Parathyroid adenoma (tissue), 2 donors: ENCODE measurements around the gene BIRC2.
A peak's percentile ranks its signal among the peaks of the same experiment; 100 is the strongest.
"Not testable (repeated sequence)": the region's sequence is repeated elsewhere in the genome, so short reads cannot be mapped to it uniquely, and the experiment has no call there.

ENCODE experiments used
- H2AFZ ChIP-seq: fragments of 300-600 bp; sonication (generic); one replicate; pipeline ENCODE4 v1.7.0; 2017; ENCODE audit warnings: antibody characterized with exemption, mild to moderate bottlenecking
- H3K27ac ChIP-seq: fragments of 300-600 bp; sonication (generic); one replicate; pipeline ENCODE4 v1.7.0; 2017
- H3K27me3 ChIP-seq: fragments of 300-600 bp; sonication (generic); one replicate; pipeline ENCODE4 v1.7.0; 2017; ENCODE audit warnings: low read length; ENCODE audit not compliant: control insufficient read depth, insufficient read depth
- H3K36me3 ChIP-seq: fragments of 300-600 bp; sonication (generic); one replicate; pipeline ENCODE4 v1.7.0; 2017; ENCODE audit warnings: low read length; ENCODE audit not compliant: control insufficient read depth, insufficient read depth
- H3K4me1 ChIP-seq: fragments of 300-600 bp; sonication (generic); one replicate; pipeline ENCODE4 v1.7.0; 2017; ENCODE audit warnings: control low read depth
- H3K4me2 ChIP-seq: fragments of 300-600 bp; sonication (generic); one replicate; pipeline ENCODE4 v1.7.0; 2017; ENCODE audit warnings: low read length
- H3K4me3 ChIP-seq: fragments of 300-600 bp; sonication (generic); one replicate; pipeline ENCODE4 v1.7.0; 2017; ENCODE audit warnings: low read depth, low read length
- H3K79me2 ChIP-seq: fragments of 300-600 bp; sonication (generic); one replicate; pipeline ENCODE4 v1.7.0; 2017; ENCODE audit warnings: control low read depth
- H3K9ac ChIP-seq: fragments of 300-600 bp; sonication (generic); one replicate; pipeline ENCODE4 v1.7.0; 2017; ENCODE audit warnings: mild to moderate bottlenecking
- H3K9me3 ChIP-seq: fragments of 300-600 bp; sonication (generic); one replicate; pipeline ENCODE4 v1.7.0; 2017; ENCODE audit warnings: low read length; ENCODE audit not compliant: control insufficient read depth
- TF ChIP-seq, protein P1 (sequence below): fragments of 300-600 bp; sonication (generic); IDR thresholded peaks from one replicate; pipeline ENCODE4 v1.7.0; 2017; ENCODE audit warnings: antibody characterized with exemption, mild to moderate bottlenecking
- donor health status: primary hyperparathyroidism.

BIRC2 gene

DNA sequence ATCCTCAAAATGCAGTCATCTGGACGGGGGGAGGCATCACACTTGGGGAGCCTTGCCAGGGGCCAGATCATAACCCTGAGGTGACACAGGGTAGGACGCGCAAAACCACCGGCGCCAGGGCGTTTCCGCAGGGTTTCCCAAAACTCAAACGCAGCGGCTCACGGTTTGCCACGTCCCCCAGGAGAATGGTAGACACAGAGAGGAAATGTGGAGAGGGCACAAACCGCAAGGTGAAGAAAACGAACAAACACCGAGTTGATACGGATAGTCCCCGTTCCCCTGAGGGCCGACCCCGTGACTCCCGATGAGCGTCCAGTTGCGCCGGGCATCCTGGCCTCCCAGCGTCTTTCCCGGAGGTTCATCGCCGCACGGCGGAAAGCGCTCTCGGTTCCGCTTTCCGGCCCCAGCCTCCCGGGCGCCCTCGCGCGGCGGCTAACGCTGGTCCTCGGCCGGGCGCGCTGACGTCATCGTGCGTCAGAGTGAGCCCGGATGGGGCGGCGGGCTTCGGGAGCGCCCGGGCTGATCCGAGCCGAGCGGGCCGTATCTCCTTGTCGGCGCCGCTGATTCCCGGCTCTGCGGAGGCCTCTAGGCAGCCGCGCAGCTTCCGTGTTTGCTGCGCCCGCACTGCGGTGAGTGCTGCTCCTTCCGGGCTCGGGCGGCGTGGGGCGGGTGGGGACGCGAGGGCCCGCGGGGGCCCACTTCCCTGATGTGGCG lies at the start of gene BIRC2:
TSS of gene BIRC2 (plus strand) at position 467 of the 714 bp plus-strand sequence. CDS start 2,641 bp downstream, outside the sequence.
- Histone ChIP-seq H3K79me2 (no peaks in the 10 kb centered on the region), H3K36me3 (no peaks in the 10 kb centered on the region)
- TF ChIP-seq, protein P1, sequence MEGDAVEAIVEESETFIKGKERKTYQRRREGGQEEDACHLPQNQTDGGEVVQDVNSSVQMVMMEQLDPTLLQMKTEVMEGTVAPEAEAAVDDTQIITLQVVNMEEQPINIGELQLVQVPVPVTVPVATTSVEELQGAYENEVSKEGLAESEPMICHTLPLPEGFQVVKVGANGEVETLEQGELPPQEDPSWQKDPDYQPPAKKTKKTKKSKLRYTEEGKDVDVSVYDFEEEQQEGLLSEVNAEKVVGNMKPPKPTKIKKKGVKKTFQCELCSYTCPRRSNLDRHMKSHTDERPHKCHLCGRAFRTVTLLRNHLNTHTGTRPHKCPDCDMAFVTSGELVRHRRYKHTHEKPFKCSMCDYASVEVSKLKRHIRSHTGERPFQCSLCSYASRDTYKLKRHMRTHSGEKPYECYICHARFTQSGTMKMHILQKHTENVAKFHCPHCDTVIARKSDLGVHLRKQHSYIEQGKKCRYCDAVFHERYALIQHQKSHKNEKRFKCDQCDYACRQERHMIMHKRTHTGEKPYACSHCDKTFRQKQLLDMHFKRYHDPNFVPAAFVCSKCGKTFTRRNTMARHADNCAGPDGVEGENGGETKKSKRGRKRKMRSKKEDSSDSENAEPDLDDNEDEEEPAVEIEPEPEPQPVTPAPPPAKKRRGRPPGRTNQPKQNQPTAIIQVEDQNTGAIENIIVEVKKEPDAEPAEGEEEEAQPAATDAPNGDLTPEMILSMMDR: peak; percentile 79

DNA sequence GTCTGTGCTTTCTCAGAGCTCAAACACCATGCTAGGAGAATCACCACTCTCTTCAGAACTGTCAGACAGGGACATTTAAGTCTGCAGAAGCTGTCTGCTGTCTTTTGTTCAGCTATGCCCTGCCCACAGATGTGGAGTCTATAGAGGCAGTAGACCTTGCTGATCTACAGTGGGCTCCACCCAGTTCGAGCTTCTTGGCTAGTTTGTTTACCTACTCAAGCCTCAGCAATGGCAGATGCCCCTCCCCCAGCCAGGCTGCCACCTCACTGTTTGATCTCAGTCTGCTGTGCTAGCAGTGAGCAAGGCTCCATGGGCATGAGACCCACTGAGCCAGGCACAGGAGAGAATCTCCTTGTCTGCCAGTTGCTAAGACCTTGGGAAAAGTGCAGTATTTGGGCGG lies 46.2 kb upstream of the BIRC2 start:
- not testable (repeated sequence) for H2AFZ ChIP-seq, H3K27me3 ChIP-seq, H3K27ac ChIP-seq

More for the DNA sequence above, at the start of gene BIRC2:
- H3K4me2 ChIP-seq: peak within 1 kb of the TSS; percentile 73
- H3K4me1 ChIP-seq: no peaks in the 10 kb centered on the region
- peak within 1 kb of the TSS; percentile 87 for H2AFZ ChIP-seq
- peak within 1 kb of the TSS; percentile 72 for H3K4me3 ChIP-seq
- H3K27ac ChIP-seq: peak within 1 kb of the TSS; percentile 87
- peak within 1 kb of the TSS; percentile 91 for H3K9ac ChIP-seq
- H3K27me3 ChIP-seq: no peaks in the 10 kb centered on the region
- no peaks in the 10 kb centered on the region for H3K9me3 ChIP-seq

DNA sequence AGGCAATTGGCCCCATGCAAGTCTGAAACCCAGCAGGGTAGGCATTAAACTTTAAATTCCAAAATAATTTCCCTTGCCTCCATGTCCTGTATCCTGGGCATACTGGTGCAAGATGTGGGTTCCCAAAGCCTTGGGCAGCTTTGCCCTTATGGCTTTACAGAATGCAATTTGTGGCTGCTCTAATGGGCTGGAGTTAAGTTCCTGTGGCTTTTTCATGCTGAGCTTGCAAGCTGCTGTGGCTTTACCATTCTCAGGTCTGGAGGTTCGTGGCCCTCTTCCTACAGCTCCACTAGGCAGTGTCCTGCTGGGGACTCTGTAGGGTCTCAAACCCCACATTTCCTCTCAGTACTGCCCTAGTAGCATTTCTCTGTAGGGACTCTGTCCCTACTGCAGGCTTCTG lies 44.8 kb upstream of the BIRC2 start:
- no peak overlapping the region for H3K9ac ChIP-seq
- no peaks in the 10 kb centered on the region for H3K79me2 ChIP-seq
- no peaks in the 10 kb centered on the region for H3K36me3 ChIP-seq
- H3K27ac ChIP-seq: no peak overlapping the region
- no peaks in the 10 kb centered on the region for H3K27me3 ChIP-seq
- no peak overlapping the region for H3K4me3 ChIP-seq
- TF ChIP-seq, protein P1: no peak
- H3K4me2 ChIP-seq: no peak overlapping the region
- H2AFZ ChIP-seq: no peak overlapping the region
- H3K4me1 ChIP-seq: no peaks in the 10 kb centered on the region
- H3K9me3 ChIP-seq: no peaks in the 10 kb centered on the region

More for the DNA sequence above, 46.2 kb upstream of the BIRC2 start:
- not testable (repeated sequence) for H3K79me2 ChIP-seq, H3K9ac ChIP-seq, H3K4me1 ChIP-seq, H3K9me3 ChIP-seq, H3K36me3 ChIP-seq, H3K4me2 ChIP-seq, H3K4me3 ChIP-seq

DNA sequence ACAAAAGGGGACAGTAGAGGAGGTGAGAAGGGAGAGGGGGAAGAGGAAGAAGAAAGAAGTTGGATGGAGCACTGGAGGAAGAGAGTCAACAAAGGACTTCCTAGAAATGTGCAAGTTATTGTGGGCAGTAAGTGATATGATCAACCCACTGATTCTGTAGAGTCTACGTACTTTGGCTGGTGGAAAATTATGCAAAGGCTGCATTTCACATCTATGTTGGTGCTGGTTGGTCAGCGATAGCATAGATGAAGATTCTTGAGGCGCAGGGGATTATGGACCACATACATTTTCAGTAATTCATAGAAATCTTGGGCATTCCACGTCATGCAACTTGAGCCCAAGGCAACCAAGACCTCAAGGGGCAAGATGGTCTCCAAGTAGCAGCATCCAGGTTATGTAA lies 42.3 kb upstream of the BIRC2 start:
- Histone ChIP-seq H3K4me3 (no peak overlapping the region), H3K79me2 (no peaks in the 10 kb centered on the region), H2AFZ (no peak overlapping the region), H3K4me1 (no peaks in the 10 kb centered on the region), H3K9me3 (no peaks in the 10 kb centered on the region), H3K27me3 (no peaks in the 10 kb centered on the region), H3K9ac (no peak overlapping the region), H3K27ac (no peak overlapping the region), H3K36me3 (no peaks in the 10 kb centered on the region), H3K4me2 (no peak overlapping the region)
- TF ChIP-seq, protein P1: no peak

DNA sequence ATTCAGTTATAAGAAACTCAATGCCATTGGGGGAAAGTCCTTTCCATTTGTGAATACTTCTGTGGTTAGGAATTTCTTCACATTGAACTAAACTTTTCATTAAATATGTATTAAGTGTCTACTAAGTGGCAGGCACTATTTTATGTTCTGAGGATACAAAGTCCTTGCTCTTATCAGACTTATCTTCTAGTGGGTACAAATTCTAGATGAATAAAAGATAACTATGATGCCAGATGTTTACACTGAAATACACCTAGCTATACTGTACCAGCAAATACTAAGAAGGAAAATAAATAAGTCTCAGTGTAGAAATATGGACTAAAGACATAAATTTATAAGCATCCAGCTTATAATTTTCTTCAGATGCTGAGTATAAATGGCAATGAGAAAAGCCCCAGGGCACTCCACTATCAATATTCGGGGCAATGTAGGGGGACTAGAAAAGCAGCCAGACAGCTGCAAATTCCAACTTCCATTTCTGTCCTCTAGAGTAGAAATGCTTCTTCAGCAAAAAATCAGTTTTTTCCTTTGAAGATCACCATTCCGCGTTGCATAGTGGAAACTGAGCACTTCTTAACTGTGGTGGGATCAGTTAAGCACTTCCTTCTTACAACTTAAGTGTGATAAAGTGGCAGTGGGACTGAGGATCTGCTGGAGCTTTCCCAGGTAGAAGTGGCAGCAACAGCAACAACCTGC lies 41.5 kb upstream of the BIRC2 start:
- Histone ChIP-seq H3K4me3 (no peak overlapping the region), H3K79me2 (no peaks in the 10 kb centered on the region), H3K4me2 (no peak overlapping the region), H3K27me3 (no peaks in the 10 kb centered on the region), H3K27ac (no peak overlapping the region), H3K4me1 (no peaks in the 10 kb centered on the region), H2AFZ (no peak overlapping the region), H3K9me3 (no peaks in the 10 kb centered on the region), H3K9ac (no peak overlapping the region), H3K36me3 (no peaks in the 10 kb centered on the region)
- TF ChIP-seq, protein P1: no peak
